GM19023 (cell line): Measurements from ENCODE around the gene PIAS2.

ENCODE experiments used
- ATAC-seq: cut with Tn5 transposase; IDR thresholded peaks from one replicate; pipeline ENCODE4 v1.9.1; 2021; ENCODE audit warnings: mild to moderate bottlenecking, moderate library complexity; ENCODE audit not compliant: unreplicated experiment

The PIAS2 gene

DNA sequence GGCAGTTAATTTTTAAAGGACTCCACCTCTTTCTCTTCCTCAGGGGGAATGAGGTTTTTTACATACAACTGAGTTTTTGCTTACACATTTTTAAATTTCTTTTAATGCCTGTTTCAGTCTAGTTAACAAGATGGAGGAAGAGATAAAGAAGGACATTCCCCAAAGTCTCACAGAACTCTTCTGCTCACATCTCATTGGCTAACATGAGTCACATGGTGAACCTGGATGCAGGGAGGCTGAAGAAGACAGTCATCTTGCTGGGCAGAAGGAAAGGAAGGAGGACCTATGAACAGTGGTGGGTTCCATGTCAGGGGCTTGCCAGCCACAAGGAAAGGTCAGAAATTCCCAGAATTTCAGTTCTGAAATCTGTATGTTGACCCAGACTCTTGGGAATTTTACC, 150.1 kb downstream of the PIAS2 start:
- ATAC-seq, result no peak

DNA sequence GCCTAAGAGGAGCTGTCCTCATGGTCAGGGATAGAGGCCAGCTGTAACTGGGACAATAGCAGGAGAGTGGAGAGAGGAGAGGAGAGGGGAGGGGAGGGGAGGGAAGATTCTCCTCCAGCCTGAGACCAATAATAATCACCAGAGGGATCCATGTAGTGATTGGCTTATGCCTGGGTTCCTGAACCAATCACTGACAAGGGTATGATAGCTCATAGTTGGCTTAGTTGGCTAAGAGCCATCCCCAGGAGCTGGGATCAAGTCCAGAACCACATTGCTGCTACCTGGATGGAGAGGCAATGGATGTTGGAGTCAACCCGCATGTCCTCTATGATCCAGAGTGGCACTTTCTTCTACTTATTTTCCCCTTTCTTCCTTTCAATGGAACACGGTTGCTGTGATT, 152.7 kb downstream of the PIAS2 start:
- no peak for ATAC-seq

DNA sequence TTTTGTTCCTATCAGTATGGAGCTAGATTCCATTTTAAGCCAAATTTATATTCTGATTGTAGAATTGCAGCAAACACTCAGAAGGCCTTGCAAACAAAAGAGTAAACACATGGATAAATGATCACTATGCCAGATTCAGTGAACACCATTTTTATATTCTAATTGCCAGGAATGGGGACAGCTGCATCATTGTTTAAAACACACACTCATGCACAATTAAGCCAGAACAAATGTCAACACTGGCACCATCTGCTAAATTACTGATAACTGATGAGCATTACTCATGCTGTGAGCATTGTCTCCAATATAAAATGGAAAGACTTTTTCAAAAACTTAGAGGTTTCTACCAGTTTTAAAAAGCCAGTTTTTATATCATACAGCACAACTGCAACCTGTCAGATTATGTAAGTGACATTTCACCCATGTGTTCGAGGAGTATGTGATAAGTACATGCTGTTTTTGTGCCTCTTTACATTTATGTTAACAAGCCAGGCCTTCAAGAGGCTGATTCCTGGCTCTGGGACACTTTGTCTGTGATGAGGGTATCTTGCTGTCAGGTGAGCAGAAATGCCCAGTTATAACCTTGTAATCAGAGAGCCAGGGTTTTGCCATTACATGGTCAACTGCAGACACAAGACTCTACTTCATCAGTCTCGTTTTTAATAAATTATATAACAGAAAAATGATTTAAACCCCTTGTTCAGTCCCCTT, 156.1 kb downstream of the PIAS2 start:
- no peak for ATAC-seq

DNA sequence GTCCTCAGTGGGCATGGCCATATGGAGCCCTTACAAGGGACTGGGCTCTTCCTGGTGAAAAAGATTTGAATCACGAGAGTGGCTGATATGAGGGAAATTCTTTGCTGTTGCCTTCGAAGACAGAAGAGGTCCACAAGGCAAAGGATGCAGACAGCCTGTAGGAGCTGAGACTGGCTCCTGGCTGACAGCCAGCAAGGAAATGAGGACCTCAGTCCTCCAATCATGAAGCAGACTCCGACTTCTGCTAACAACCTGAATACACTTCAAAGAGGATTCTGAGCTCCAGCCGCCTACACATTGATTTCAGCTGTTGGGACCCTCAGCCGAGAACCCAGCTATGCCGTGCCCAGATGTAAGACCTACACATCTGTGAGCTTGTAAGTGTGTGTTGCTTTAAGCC, 157.4 kb downstream of the PIAS2 start:
- ATAC-seq, result no peak

DNA sequence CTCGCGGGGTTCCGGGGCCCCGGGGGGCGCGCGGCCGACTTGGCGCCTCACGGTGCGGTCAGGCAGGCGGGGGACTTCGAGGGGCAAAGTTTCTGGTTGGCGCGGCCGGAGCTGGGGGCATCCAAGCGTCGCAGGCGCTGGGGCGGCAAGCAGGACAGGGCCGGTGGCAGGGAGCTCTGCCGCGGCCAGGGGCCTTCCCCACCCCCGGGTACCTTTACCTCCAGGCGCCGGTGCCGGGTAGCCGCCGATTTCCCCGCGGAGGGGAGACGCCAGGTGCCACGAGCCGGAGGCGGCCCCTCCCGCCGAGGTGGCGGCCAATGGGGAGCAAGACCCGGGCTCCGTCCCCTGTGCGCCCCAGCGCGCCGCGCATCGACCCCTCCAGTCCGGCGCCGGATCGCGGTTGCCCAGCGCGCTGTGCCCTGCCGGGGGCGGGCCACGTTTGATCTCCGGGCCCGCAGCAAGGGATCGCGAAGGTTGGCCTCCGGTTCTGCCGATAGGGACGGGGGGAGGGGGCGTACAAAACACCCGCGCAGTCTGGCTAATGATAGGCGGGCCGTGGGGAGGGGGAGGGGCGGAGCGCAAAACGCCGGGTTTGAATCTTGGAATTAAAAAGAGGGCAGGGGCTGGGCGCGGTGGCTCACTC, 160.6 kb downstream of the PIAS2 start, which contains the start of gene ST8SIA5:
ST8SIA5 (minus strand) TSS at position 495 of the 643 bp plus-strand sequence. CDS start 545 bp downstream, outside the sequence.
- ATAC-seq, result no peak

DNA sequence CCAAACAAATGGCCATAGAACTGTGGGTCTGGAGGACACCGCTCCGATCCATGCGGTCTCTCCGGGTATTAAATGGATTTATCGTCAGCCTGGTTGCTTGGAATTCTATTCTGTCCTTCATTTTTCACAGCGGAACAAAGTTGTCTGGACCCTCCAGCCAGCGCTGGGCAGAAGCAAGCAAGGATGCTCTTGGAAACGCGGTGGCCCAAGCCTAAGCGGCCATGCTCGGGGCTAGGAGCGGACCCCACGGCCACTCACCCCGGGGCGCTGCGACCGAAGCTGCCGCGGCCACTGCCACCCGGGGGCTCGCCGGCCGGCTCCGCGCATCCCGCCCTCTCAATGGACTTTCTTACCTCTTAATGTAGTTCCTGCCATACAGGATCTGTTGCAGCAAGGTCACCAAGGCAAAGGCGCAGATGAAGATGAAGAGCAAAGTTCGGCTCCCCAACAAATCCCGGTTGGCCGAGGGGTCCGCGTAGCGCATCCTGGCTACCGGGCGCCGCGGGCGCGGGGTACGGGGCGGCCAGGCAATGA, 161.2 kb downstream of the PIAS2 start:
- ATAC-seq, result no peak

DNA sequence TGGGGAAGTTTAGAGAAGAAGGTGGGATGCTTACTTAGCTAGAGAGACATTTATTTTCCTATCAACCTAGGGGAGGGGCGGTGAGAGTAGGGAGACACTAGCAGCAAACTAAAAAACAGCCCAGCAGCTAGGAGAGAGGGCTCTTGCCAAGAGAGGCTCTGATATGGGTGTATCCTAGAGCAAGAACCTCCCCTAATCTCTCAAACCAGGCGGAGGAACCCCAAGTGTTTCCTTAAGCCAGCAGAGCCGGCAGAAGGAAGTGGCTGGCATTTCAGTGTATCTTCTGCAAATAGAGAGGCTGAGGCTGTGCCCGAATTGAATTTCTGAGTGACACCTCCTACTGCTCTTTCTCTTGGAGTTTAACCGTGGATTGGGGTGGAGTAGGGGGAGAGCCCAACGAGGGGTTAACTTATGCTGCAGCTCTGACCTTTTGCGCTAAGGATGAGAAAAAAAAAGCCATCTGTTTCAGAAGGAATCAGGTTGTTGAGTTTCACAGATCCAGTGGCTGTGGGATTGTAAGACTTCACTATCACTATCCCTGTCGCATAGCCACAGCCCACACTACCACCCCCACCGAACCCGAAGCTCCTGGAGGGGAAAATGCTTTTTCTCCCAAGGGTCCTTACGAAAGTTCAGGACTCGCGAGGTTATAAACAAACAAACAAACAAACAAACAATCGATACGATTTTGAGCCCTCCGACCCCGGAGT, 161.8 kb downstream of the PIAS2 start:
- ATAC-seq, result no peak

DNA sequence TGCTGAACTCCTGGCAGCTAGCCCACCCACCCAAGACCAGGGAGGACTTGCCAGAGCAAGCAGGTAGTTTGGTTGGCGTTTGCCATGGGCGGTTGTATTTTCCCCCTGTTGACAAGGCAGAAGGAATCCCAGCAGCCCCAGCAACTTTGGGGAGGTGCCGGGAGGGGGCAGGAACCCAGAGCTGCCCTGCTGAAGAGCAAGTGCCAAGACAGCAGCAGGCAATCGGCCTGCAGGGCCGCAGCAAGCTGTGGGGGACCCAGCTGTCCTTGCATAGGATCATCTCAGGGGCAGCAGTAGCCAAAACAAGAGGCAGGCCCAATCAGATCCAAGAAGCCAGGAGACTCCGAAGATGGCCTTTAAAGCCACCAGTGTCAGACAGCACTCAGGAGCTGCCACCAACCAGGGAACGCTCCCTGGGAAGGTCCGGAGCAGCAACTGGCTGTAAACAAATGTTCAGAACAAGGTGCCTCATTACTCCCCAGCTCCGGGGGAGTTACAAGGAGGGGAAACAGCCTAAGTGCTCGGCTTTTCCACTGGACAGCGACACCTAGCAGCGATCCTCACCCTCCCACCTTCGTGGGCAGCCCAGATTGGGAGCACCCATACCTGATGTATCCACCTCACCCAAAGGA, 162.5 kb downstream of the PIAS2 start:
- ATAC-seq, result no peak

DNA sequence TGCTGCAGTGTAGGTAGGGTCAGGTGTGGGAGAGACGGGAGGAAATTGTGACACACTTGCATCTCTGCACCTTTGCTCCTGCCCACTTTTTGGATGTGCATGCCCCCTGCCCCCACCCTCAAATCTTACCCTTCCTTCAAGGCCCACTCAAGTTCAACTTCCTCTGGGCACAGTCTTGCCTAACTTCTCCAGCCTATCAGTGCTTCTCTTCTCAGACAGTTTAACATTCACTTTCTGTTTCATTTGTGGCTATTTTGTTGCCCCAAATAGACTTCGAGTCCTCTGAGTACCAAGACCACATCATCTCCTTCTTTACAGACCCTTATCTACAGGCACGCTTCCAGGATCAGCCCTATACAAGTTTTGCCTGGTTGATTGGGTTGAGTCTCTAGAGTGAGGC, 163.1 kb downstream of the PIAS2 start:
- ATAC-seq, result no peak
